ENCODE data around the gene BICD1.

BICD1 gene

GRCh38 chr12:32252199-32253073, 145.8 kb downstream of the BICD1 start:
- no peak overlapping the region for H3K4me3 ChIP-seq (replicated peaks; ENCODE audit: low read depth, low read length)
- no peak for DNase-seq (ENCODE audit: low read depth)
- TF ChIP-seq, protein P1, sequence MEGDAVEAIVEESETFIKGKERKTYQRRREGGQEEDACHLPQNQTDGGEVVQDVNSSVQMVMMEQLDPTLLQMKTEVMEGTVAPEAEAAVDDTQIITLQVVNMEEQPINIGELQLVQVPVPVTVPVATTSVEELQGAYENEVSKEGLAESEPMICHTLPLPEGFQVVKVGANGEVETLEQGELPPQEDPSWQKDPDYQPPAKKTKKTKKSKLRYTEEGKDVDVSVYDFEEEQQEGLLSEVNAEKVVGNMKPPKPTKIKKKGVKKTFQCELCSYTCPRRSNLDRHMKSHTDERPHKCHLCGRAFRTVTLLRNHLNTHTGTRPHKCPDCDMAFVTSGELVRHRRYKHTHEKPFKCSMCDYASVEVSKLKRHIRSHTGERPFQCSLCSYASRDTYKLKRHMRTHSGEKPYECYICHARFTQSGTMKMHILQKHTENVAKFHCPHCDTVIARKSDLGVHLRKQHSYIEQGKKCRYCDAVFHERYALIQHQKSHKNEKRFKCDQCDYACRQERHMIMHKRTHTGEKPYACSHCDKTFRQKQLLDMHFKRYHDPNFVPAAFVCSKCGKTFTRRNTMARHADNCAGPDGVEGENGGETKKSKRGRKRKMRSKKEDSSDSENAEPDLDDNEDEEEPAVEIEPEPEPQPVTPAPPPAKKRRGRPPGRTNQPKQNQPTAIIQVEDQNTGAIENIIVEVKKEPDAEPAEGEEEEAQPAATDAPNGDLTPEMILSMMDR (IDR thresholded peaks at IDR 0.05; ENCODE audit: low read length, missing control alignments): no peak

DNA sequence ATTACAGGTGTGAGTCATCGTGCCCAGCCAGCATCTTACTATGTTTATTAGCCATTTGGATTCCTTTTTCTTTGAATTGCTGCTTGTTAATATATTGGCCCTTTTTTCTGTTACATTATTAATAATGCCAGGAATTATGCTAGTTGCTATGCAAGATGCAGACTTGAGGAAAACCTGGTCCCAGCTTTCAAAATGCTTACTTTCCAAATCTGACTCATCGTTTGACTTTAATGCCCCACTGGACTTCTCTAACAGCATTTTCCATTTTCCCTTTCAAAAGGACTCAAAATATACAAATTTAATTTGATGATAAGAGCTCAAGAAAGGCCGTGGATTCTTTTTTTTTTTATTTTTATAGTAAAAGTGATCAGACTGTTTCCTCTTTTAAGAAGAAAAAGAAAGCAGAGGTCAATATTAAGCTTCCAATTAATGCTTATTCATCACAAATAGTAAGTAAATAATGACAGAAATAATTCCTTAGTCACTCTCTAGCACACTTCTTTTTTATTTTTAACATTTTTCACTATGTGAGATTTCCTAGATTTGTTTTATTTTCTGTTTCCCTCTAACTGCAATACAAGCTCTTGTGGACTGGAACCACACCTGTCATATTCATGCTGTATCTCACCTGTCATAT, 146.6 kb downstream of the BICD1 start:
- H3K4me3 ChIP-seq (replicated peaks; ENCODE audit: low read depth, low read length): no peak overlapping the region
- TF ChIP-seq, protein P1 (IDR thresholded peaks at IDR 0.05; ENCODE audit: low read length, missing control alignments): no peak
- no peak for DNase-seq (ENCODE audit: low read depth)

GRCh38 chr12:32254260-32254956, 147.8 kb downstream of the BICD1 start:
- no peak for DNase-seq (ENCODE audit: low read depth)
- TF ChIP-seq, protein P1 (IDR thresholded peaks at IDR 0.05; ENCODE audit: low read length, missing control alignments): no peak
- no peak overlapping the region for H3K4me3 ChIP-seq (replicated peaks; ENCODE audit: low read depth, low read length)

GRCh38 chr12:32255588-32255987, 148.9 kb downstream of the BICD1 start:
- no peak for DNase-seq (ENCODE audit: low read depth)
- TF ChIP-seq, protein P1 (IDR thresholded peaks at IDR 0.05; ENCODE audit: low read length, missing control alignments): no peak
- no peak overlapping the region for H3K4me3 ChIP-seq (replicated peaks; ENCODE audit: low read depth, low read length)

DNA sequence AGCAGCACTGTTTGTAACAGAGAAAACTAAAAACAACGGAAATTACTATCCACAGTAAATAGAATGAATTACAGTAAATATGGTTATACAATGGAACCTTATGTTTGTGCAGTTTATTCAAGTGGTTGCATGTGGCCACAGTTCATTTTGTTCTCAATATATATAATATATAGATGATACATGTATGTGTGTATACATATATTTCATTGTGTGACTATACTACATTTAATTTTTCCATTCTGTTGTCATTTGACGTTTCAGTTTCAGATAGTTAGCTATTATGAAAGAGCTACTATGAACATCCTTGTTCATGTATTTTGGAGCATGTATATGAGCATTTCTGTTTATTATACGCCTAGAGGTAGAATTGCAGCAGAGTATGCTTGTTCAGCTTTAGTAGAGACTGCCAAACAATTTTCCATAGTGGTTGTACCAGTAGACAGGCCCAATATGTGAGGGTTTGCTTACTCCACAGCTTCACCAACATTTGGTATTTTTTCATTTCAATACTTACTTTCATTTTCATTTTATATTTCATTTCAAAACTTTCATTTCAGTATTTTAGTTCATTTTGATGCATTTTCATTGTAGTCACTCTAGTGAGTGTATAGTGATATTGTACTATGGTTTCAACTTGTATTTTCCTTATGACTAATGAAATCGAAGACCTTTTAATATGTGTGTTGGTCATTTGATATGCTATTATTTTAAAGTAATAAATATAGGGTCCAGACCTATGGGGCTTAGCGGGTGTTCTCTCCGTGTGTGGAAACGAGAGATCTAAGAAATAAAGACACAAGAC, 151.2 kb downstream of the BICD1 start:
- TF ChIP-seq, protein P1 (IDR thresholded peaks at IDR 0.05; ENCODE audit: low read length, missing control alignments): no peak

GRCh38 chr12:32260696-32261095, 154.0 kb downstream of the BICD1 start:
- TF ChIP-seq, protein P1 (IDR thresholded peaks at IDR 0.05; ENCODE audit: low read length, missing control alignments): no peak
- no peak overlapping the region for H3K4me3 ChIP-seq (replicated peaks; ENCODE audit: low read depth, low read length)
- no peak for DNase-seq (ENCODE audit: low read depth)

More for the DNA sequence above, 151.2 kb downstream of the BICD1 start:
- no peak overlapping the region for H3K4me3 ChIP-seq (replicated peaks; ENCODE audit: low read depth, low read length)
- DNase-seq (ENCODE audit: low read depth): no peak

All from fibroblast of pulmonary artery (primary cell).